H1 (cell line): Measurements from ENCODE around the gene HLA-DOB. TPM values are rescaled to one million over a fixed set of nuclear protein-coding genes. Genes with fewer than 3 reads are reported as not detected.

Experiments
- CTCF ChIA-PET: fragments of 300-600 bp; sonication (Branson Sonifier 250); formaldehyde crosslinking; loops from one replicate; lab custom pipeline; 2021; ENCODE audit not compliant: partially characterized antibody; lab: Charles Lee
- POLR2A ChIA-PET: fragments of 300-600 bp; sonication (Branson Sonifier 250); formaldehyde crosslinking; loops from one replicate; lab custom pipeline; 2021; ENCODE audit warnings: inconsistent platforms; ENCODE audit not compliant: partially characterized antibody; lab: Charles Lee
- DNase-seq, 2 experiments: peaks; one replicate each; pipeline versions ENCODE4 v3.0.0 to v3.0.0-alpha.2; 2010 to 2022; ENCODE audit warnings: low spot score in 2 of 2, low read depth in 1 of 2, mixed read lengths in 1 of 2
- FAIRE-seq: peaks from 2 replicates; lab custom pipeline; 2011; peaks lifted over from hg19 to GRCh38; lab: Jason Lieb, UNC
- H2AFZ ChIP-seq: 2 replicates; pipeline ENCODE4 v1.8.1; 2012; ENCODE audit warnings: low read length, inconsistent platforms
- H2AK5ac ChIP-seq: 2 replicates; pipeline ENCODE4 v1.6.1; 2013; ENCODE audit warnings: low read depth, low read length
- H2BK120ac ChIP-seq: replicated peaks from 2 replicates; pipeline ENCODE3; 2013; ENCODE audit warnings: low read depth, low read length, inconsistent platforms
- H2BK12ac ChIP-seq: 2 replicates; pipeline ENCODE4 v1.6.1; 2013; ENCODE audit warnings: low read depth, low read length
- H2BK15ac ChIP-seq: 2 replicates; pipeline ENCODE4 v1.6.1; 2013; ENCODE audit warnings: low read length
- H2BK20ac ChIP-seq: 2 replicates; pipeline ENCODE4 v1.6.1; 2013; ENCODE audit warnings: low read length
- H2BK5ac ChIP-seq: 2 replicates; pipeline ENCODE4 v1.6.1; 2013; ENCODE audit warnings: low read depth, low read length
- H3K14ac ChIP-seq: 2 replicates; pipeline ENCODE4 v1.6.1; 2013; ENCODE audit warnings: inconsistent platforms; ENCODE audit not compliant: insufficient read length
- H3K18ac ChIP-seq: 2 replicates; pipeline ENCODE4 v1.6.1; 2013; ENCODE audit warnings: low read length; ENCODE audit errors: extremely low read depth
- H3K23ac ChIP-seq: 2 replicates; pipeline ENCODE4 v1.6.1; 2013; ENCODE audit warnings: inconsistent platforms; ENCODE audit not compliant: insufficient read length
- H3K23me2 ChIP-seq: 2 replicates; pipeline ENCODE4 v1.6.1; 2013; ENCODE audit warnings: low read depth, low read length
- H3K27ac ChIP-seq: 2 replicates; pipeline ENCODE4 v1.6.1; 2011; ENCODE audit warnings: low read depth, low read length, inconsistent platforms
- H3K27me3 ChIP-seq, 4 experiments: replicated peaks in 1 of 4; 1 replicate in 1 of 4; 2 replicates in 3 of 4; pipeline versions ENCODE4 v1.6.1 to v1.8.1; 2011 to 2013; ENCODE audit warnings: low read length in 3 of 4, mild to moderate bottlenecking in 3 of 4, inconsistent platforms in 2 of 4, mixed read lengths in 2 of 4, moderate library complexity in 1 of 4; ENCODE audit not compliant: control insufficient read depth in 3 of 4, insufficient read depth in 3 of 4; ENCODE audit errors: extremely low read depth in 1 of 4
- H3K36me3 ChIP-seq, 4 experiments: 2 replicates each; pipeline versions ENCODE4 v1.6.1 to v1.8.1; 2011 to 2013; ENCODE audit warnings: mild to moderate bottlenecking in 4 of 4, low read length in 3 of 4, moderate library complexity in 2 of 4, control low read depth in 1 of 4, inconsistent platforms in 1 of 4; ENCODE audit not compliant: insufficient read depth in 4 of 4, control insufficient read depth in 2 of 4
- H3K4ac ChIP-seq: replicated peaks from 2 replicates; pipeline ENCODE3; 2013; ENCODE audit warnings: low read length, low read depth, mixed read lengths, inconsistent platforms; ENCODE audit not compliant: insufficient read length
- H3K4me1 ChIP-seq, 4 experiments: replicated peaks in 1 of 4; 1 replicate in 1 of 4; 2 replicates in 3 of 4; pipeline versions ENCODE4 v1.6.1 to v1.8.1; 2011 to 2013; ENCODE audit warnings: low read length in 3 of 4, inconsistent platforms in 2 of 4, mixed read lengths in 1 of 4; ENCODE audit not compliant: insufficient read depth in 4 of 4, control insufficient read depth in 3 of 4
- H3K4me2 ChIP-seq, 2 experiments: 2 replicates each; pipeline versions ENCODE4 v1.6.1 to v1.8.1; 2011 to 2013; ENCODE audit warnings: low read depth in 2 of 2, low read length in 2 of 2, control low read depth in 1 of 2, inconsistent platforms in 1 of 2, mild to moderate bottlenecking in 1 of 2; ENCODE audit not compliant: insufficient read depth in 1 of 2
- H3K4me3 ChIP-seq, 4 experiments: fragments of 200-600, 300-600 bp in 1 of 4; sonication (generic), shearing (Covaris generic), sonication (Bioruptor Twin) in 1 of 4; 2 replicates each; pipeline versions ENCODE4 v1.5.1 to v1.8.1; 2011 to 2016; ENCODE audit warnings: low read length in 4 of 4, low read depth in 3 of 4, control low read depth in 2 of 4, inconsistent platforms in 2 of 4, mild to moderate bottlenecking in 2 of 4, mixed read lengths in 1 of 4, moderate library complexity in 1 of 4; ENCODE audit not compliant: insufficient read depth in 2 of 4; ENCODE audit errors: extremely low read depth in 1 of 4
- H3K56ac ChIP-seq: replicated peaks from 2 replicates; pipeline ENCODE3; 2013; ENCODE audit warnings: low read depth, mild to moderate bottlenecking, mixed read lengths, low read length, inconsistent platforms; ENCODE audit not compliant: insufficient read length
- H3K79me1 ChIP-seq: 2 replicates; pipeline ENCODE4 v1.6.1; 2013; ENCODE audit warnings: low read depth, low read length, control low read depth
- H3K79me2 ChIP-seq, 2 experiments: 2 replicates each; pipeline versions ENCODE4 v1.6.1 to v1.8.1; 2012 to 2013; ENCODE audit warnings: low read length in 2 of 2, mild to moderate bottlenecking in 2 of 2, inconsistent platforms in 1 of 2; ENCODE audit not compliant: insufficient read depth in 2 of 2, control insufficient read depth in 1 of 2
- H3K9ac ChIP-seq, 4 experiments: replicated peaks in 1 of 4; 1 replicate in 1 of 4; 2 replicates in 3 of 4; pipeline versions ENCODE4 v1.6.1 to v1.8.1; 2011 to 2013; ENCODE audit warnings: low read depth in 3 of 4, low read length in 3 of 4, control low read depth in 2 of 4, mild to moderate bottlenecking in 2 of 4, moderate library complexity in 2 of 4, inconsistent platforms in 1 of 4; ENCODE audit errors: extremely low read depth in 1 of 4
- H3K9me3 ChIP-seq, 2 experiments: 2 replicates each; pipeline versions ENCODE4 v1.6.1 to v1.8.1; 2012 to 2013; ENCODE audit warnings: mild to moderate bottlenecking in 2 of 2, moderate library complexity in 2 of 2, control low read depth in 1 of 2, inconsistent platforms in 1 of 2, low read depth in 1 of 2, low read length in 1 of 2, mixed read lengths in 1 of 2; ENCODE audit not compliant: insufficient read depth in 2 of 2
- H4K20me1 ChIP-seq, 2 experiments: replicated peaks in 1 of 2; 2 replicates each; pipeline versions ENCODE3 to v1.8.1; 2011 to 2013; ENCODE audit warnings: inconsistent platforms in 2 of 2, low read length in 2 of 2, mild to moderate bottlenecking in 1 of 2; ENCODE audit not compliant: insufficient read depth in 2 of 2, control insufficient read depth in 1 of 2
- H4K5ac ChIP-seq: 2 replicates; pipeline ENCODE4 v1.6.1; 2013; ENCODE audit warnings: low read length, low read depth, mixed read lengths, inconsistent platforms; ENCODE audit not compliant: insufficient read length
- H4K8ac ChIP-seq: 2 replicates; pipeline ENCODE4 v1.8.0; 2013; ENCODE audit warnings: mild to moderate bottlenecking, moderate library complexity, low read length, inconsistent platforms; ENCODE audit not compliant: insufficient read depth; ENCODE audit errors: extremely low read depth
- H4K91ac ChIP-seq: replicated peaks from 2 replicates; pipeline ENCODE3; 2013; ENCODE audit warnings: low read length, mixed read lengths, inconsistent platforms; ENCODE audit not compliant: insufficient read length
- CBX5 ChIP-seq: fragments of 300-800, 300-1000 bp; sonication (generic); IDR thresholded peaks from 2 replicates; pipeline ENCODE4 v1.7.1; 2016; ENCODE audit warnings: antibody characterized with exemption, low read length, low read depth
- CEBPB ChIP-seq: IDR thresholded peaks from 2 replicates; pipeline ENCODE4 v1.6.1; 2012; ENCODE audit warnings: low read depth, low read length
- CREB1 ChIP-seq: IDR thresholded peaks from 2 replicates; pipeline ENCODE4 v1.6.1; 2012; ENCODE audit warnings: inconsistent platforms
- EGR1 ChIP-seq: IDR thresholded peaks from 2 replicates; pipeline ENCODE4 v1.6.1; 2011; ENCODE audit warnings: low read depth, low read length, borderline replicate concordance
- EZH2 ChIP-seq: fragments of 200-600 bp; sonication (generic); IDR thresholded peaks from 2 replicates; pipeline ENCODE4 v1.7.1; 2012; ENCODE audit warnings: low read depth, mild to moderate bottlenecking, moderate library complexity, low read length, inconsistent platforms; ENCODE audit not compliant: severe bottlenecking
- KDM5A ChIP-seq: fragments of 200-600 bp; IDR thresholded peaks from 2 replicates; pipeline ENCODE4 v1.7.1; 2012; ENCODE audit warnings: mild to moderate bottlenecking, low read length, inconsistent platforms, mixed read lengths
- POU5F1 ChIP-seq: IDR thresholded peaks from 2 replicates; pipeline ENCODE4 v1.6.1; 2011; ENCODE audit warnings: low read depth, mild to moderate bottlenecking, low read length, moderate library complexity
- RNF2 ChIP-seq: fragments of 200-900, 300-1000 bp; sonication (generic); IDR thresholded peaks from 2 replicates; pipeline ENCODE4 v1.7.1; 2016; ENCODE audit warnings: borderline replicate concordance, low read depth, mild to moderate bottlenecking, antibody characterized with exemption, low read length; ENCODE audit not compliant: poor library complexity, severe bottlenecking; ENCODE audit errors: missing control alignments
- SAP30 ChIP-seq: fragments of 300-600 bp; sonication (generic); IDR thresholded peaks from 2 replicates; pipeline ENCODE4 v1.7.1; 2012; ENCODE audit warnings: low read length, moderate library complexity, mild to moderate bottlenecking, inconsistent platforms; ENCODE audit not compliant: insufficient read depth, insufficient replicate concordance
- SIN3A ChIP-seq, 2 experiments: IDR thresholded peaks in 1 of 2; conservative IDR thresholded peaks in 1 of 2; 2 replicates each; pipeline ENCODE4 v1.6.1; 2011 to 2012; ENCODE audit warnings: low read length in 2 of 2, improper control_type of control experiment in 1 of 2, low read depth in 1 of 2, mild to moderate bottlenecking in 1 of 2
- WGBS, 2 experiments: shearing (Covaris generic) in 1 of 2; methylation state at CpG; one replicate each; pipeline versions ENCODE4 v1.1.6 to v1.1.7; 2013 to 2015; ENCODE audit warnings: low lambda C conversion rate in 2 of 2, mixed read lengths in 2 of 2, inconsistent platforms in 1 of 2, low coverage in 1 of 2, missing lambda C conversion rate in 1 of 2; ENCODE audit not compliant: insufficient replicate concordance in 2 of 2, insufficient coverage in 1 of 2, insufficient read length in 1 of 2; ENCODE audit errors: extremely low coverage in 1 of 2, missing lambda C conversion rate in 1 of 2; 5-methylcytosine and 5-hydroxymethylcytosine counted together
- polyA plus RNA-seq, 7 experiments: library from polyadenylated mRNA; depleted of rRNA in 3 of 7; stranded (reverse) in 5 of 7; unstranded in 2 of 7; fragments of >200 nt in 5 of 7; fragments of 200-250 nt in 2 of 7; gene quantifications; 1 replicate in 5 of 7; 2 replicates in 1 of 7; 4 replicates in 1 of 7; pipeline versions ENCODE4 v1.2.1 to v1.2.3, GENCODE V29; 2011 to 2013; ENCODE audit warnings: missing spikeins in 2 of 7, mixed read lengths in 2 of 7
- total RNA-seq: library from RNA; stranded (reverse); fragmentation: NEBNext Ultra II Directional; extraction: Animal tissue kit (Norgen Biotek cat#: 25700); gene quantifications from 2 replicates; pipeline ENCODE4 v1.2.1, GENCODE V29; 2021
- TF ChIP-seq, protein P1 (sequence below): IDR thresholded peaks from 2 replicates; pipeline ENCODE4 v1.6.1; 2011; ENCODE audit warnings: low read length, improper control_type of control experiment

HLA-DOB gene
- total and polyA plus RNA-seq, 2 of the 8 experiments (the other 6 are each of a cell fraction or from before 2014, with no cell fraction given): 0.35 TPM; not detected in 1

DNA sequence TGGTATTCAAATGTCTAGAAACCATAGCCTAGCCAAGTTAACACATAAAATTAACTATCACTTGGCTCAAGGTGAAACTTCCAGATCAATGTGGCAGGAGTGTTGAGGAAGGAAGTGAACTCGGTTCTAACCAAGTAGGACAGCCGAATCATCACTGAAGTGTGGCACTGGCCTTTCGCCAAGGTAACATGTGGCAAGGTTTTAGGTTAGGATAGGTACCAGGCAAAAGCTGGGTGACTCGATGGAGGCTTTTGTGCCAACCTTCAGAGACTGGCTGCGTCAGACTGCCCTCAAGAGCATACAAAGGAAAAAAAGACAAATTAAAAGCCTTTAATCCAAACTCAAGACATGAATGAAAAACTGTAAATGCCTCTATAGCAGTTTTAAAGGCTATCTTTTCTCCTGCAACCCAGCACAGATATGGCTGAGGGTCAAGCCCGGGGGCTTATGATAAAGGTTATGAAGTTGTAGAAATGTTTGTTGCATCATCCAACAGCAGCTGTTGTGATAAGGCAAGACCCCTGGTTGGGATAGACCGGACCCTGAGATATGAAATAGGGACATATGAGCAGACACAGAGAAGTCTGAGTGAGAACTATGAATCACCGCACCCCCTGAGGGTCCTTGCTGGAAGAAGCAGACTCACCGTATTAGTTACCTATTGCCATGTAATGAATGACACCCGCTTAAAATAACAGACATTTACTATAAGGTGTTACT, 49.1 kb upstream of the HLA-DOB start:
- H2BK15ac ChIP-seq: no peak overlapping the region
- CTCF ChIA-PET: interaction anchor here (1.0 to 19.9 kb wide), 2 partner anchors 24 to 40 kb away, joined by 3 to 402 read pairs; partner anchors contain the start of genes PSMB8 and TAP2
- no peak overlapping the region for H3K56ac ChIP-seq
- no peak overlapping the region for H2BK5ac ChIP-seq
- no peak overlapping the region for H3K4me2 ChIP-seq
- no peaks in the 10 kb centered on the region for H3K23me2 ChIP-seq
- no peak overlapping the region for H3K14ac ChIP-seq
- no peak overlapping the region for H4K91ac ChIP-seq
- no peak overlapping the region for H2AFZ ChIP-seq
- H3K4ac ChIP-seq: no peak overlapping the region
- H3K23ac ChIP-seq: no peak overlapping the region
- H3K4me3 ChIP-seq: no peak overlapping the region
- H3K79me2 ChIP-seq: no peaks in the 10 kb centered on the region
- no peaks in the 10 kb centered on the region for H4K20me1 ChIP-seq
- FAIRE-seq (no peak), DNase-seq (no peak)
- H2BK120ac ChIP-seq: no peak overlapping the region
- H2AK5ac ChIP-seq: no peak overlapping the region
- H3K27ac ChIP-seq: no peak overlapping the region
- 79% methylated on average over 10 of the region's 10 CpGs; no CpG with 5 or more reads in 1 of the 2 experiments for WGBS, 2 experiments
- no peak overlapping the region for H3K9ac ChIP-seq
- H4K8ac ChIP-seq: no peak overlapping the region
- no peaks in the 10 kb centered on the region for H3K79me1 ChIP-seq
- no peak overlapping the region for H2BK20ac ChIP-seq
- H3K4me1 ChIP-seq: no peaks in the 10 kb centered on the region; a peak in 3 of 7 replicates
- H2BK12ac ChIP-seq: no peak overlapping the region
- H3K27me3 ChIP-seq: no peaks in the 10 kb centered on the region
- no peak overlapping the region for H3K18ac ChIP-seq
- POLR2A ChIA-PET: no interaction called here
- H3K36me3 ChIP-seq: no peaks in the 10 kb centered on the region
- no peaks in the 10 kb centered on the region for H3K9me3 ChIP-seq
- no peak overlapping the region for H4K5ac ChIP-seq
- TF ChIP-seq EGR1: no peak
- no peak for TF ChIP-seq SIN3A (conservative IDR thresholded peaks at IDR 0.05 in 1 of 2, IDR thresholded peaks at IDR 0.05 in 1 of 2; ENCODE audit: low read depth in 1 of 2, low read length in 2 of 2)
- TF ChIP-seq, protein P1, sequence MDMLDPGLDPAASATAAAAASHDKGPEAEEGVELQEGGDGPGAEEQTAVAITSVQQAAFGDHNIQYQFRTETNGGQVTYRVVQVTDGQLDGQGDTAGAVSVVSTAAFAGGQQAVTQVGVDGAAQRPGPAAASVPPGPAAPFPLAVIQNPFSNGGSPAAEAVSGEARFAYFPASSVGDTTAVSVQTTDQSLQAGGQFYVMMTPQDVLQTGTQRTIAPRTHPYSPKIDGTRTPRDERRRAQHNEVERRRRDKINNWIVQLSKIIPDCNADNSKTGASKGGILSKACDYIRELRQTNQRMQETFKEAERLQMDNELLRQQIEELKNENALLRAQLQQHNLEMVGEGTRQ: no peak
- no peak for TF ChIP-seq SAP30
- no peak for TF ChIP-seq RNF2
- no peak for TF ChIP-seq EZH2
- no peak for TF ChIP-seq CEBPB
- TF ChIP-seq KDM5A: no peak
- TF ChIP-seq CBX5: no peak
- TF ChIP-seq POU5F1: no peak
- no peak for TF ChIP-seq CREB1
